G401 (cell line): ENCODE results near the gene DYNLL2. TPM values are rescaled to one million over a fixed set of nuclear protein-coding genes. Genes with fewer than 3 reads are reported as not detected.

Experiments used
- DNase-seq: peaks from one replicate; pipeline ENCODE4 v3.0.0-alpha.2; 2015; ENCODE audit warnings: low spot score
- in situ Hi-C: cut with HindIII; loops from 2 replicates; pipeline ENCODE4 v1.10.0; 2016; ENCODE audit warnings: low sequenced_read_pairs, mixed read lengths
- total RNA-seq: library from RNA; depleted of rRNA; stranded (reverse); fragments of >200 nt; shearing (Covaris generic); gene quantifications from 2 replicates; pipeline ENCODE4 v1.2.3, GENCODE V29; 2014; rRNA removed

DYNLL2 gene
- total RNA-seq, 1 experiment from 2014 or later = 11.5 TPM

DNA sequence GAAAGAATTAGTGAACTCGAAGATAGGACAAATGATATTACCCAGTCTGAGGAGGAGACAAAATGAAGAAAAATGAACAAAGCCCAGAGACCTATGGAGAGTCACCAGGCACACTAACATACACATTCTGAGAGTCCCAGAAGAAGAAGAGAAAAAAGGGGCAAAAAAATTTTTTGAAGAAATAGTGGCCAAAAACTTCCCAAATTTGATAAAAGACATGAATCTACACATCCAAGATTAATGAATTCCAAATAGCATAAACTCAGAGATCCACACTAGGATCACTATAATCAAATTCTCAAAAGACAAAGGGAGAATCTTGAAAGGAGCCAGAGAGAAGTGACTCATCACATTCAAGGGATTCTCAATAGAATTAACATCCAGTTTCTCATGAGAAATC lies 61.6 kb downstream of the DYNLL2 start:
- no peak for DNase-seq
- in situ Hi-C loops = no loop called here

Other genes with a start within 250 kb of the DYNLL2 start
- gene MRPS23, start 233.4 kb upstream of the DYNLL2 start, total RNA-seq = 39.2 and 60.7 TPM in 2 replicates
- gene CUEDC1, start 128.0 kb upstream of the DYNLL2 start, total RNA-seq = 26.7 and 42.3 TPM in 2 replicates
- 22.7 and 37.4 TPM in 2 replicates for gene VEZF1, start 95.2 kb upstream of the DYNLL2 start, total RNA-seq
- 461 and 585 TPM in 2 replicates for gene SRSF1, start 76.2 kb upstream of the DYNLL2 start, total RNA-seq
- gene OR4D1, start 65.0 kb downstream of the DYNLL2 start, total RNA-seq = not detected in 2 replicates
- gene OR4D2, start 83.6 kb downstream of the DYNLL2 start, total RNA-seq = not detected in 2 replicates
- gene EPX, start 109.3 kb downstream of the DYNLL2 start, total RNA-seq = not detected in 2 replicates
- gene MKS1, start 135.8 kb downstream of the DYNLL2 start, total RNA-seq = 15.3 and 17.8 TPM in 2 replicates
- gene LPO, start 155.2 kb downstream of the DYNLL2 start, total RNA-seq = not detected in 2 replicates
- gene MPO, start 197.5 kb downstream of the DYNLL2 start, total RNA-seq = not detected in 2 replicates
- gene TSPOAP1, start 245.4 kb downstream of the DYNLL2 start, total RNA-seq = not detected in 2 replicates